Gastroesophageal sphincter (tissue), 4 donors: Measurements from ENCODE around the gene EIF1B. TPM values are rescaled to one million over a fixed set of nuclear protein-coding genes. Genes with fewer than 3 reads are reported as not detected.

ENCODE experiments used
- ATAC-seq: fragments of 150-250 bp; one replicate; pipeline ENCODE4 v1.9.1; 2016; ENCODE audit warnings: mild to moderate bottlenecking, moderate library complexity
- H3K27ac ChIP-seq, 4 donors: fragments of 200-600 bp; sonication (generic) in 3 of 4; 1 replicate in 3 of 4; 2 replicates in 1 of 4; pipeline ENCODE4 v1.5.1; 2016 to 2019
- H3K27me3 ChIP-seq: fragments of 200-600 bp; sonication (generic); one replicate; pipeline ENCODE4 v1.5.1; 2019
- H3K36me3 ChIP-seq, 2 donors: fragments of 200-600 bp; sonication (generic); one replicate each; pipeline ENCODE4 v1.5.1; 2019; ENCODE audit warnings: control low read depth in 1 of 2
- H3K4me1 ChIP-seq, 3 donors: fragments of 200-600 bp; sonication (generic); 1 replicate in 2 of 3; 2 replicates in 1 of 3; pipeline ENCODE4 v1.5.1; 2016 to 2019; ENCODE audit warnings: control low read depth in 2 of 3
- H3K4me3 ChIP-seq, 2 donors: fragments of 200-600 bp; sonication (generic); one replicate each; pipeline ENCODE4 v1.5.1; 2019; ENCODE audit warnings: mild to moderate bottlenecking in 1 of 2, moderate library complexity in 1 of 2
- H3K9me3 ChIP-seq, 3 donors: fragments of 200-600 bp; sonication (generic); one replicate each; pipeline ENCODE4 v1.5.1; 2017 to 2019; ENCODE audit warnings: control low read depth in 2 of 3
- EP300 ChIP-seq: sonication (generic); formaldehyde crosslinking; IDR thresholded peaks from one replicate; pipeline ENCODE4 v1.6.1; 2017; ENCODE audit warnings: antibody characterized with exemption, mild to moderate bottlenecking
- POLR2A ChIP-seq, 2 donors: fragments of 450-650 bp; IDR thresholded peaks; one replicate each; pipeline ENCODE4 v1.6.1; 2017; ENCODE audit warnings: antibody characterized with exemption in 2 of 2, mild to moderate bottlenecking in 2 of 2, moderate library complexity in 1 of 2
- POLR2AphosphoS5 ChIP-seq: sonication (generic); formaldehyde crosslinking; IDR thresholded peaks from one replicate; pipeline ENCODE4 v1.6.1; 2017; ENCODE audit warnings: antibody characterized with exemption
- WGBS, 2 donors: methylation state at CpG; one replicate each; pipeline ENCODE4 v1.1.5; 2018; ENCODE audit warnings: low coverage in 1 of 2; 5-methylcytosine and 5-hydroxymethylcytosine counted together
- total RNA-seq, 4 donors: library from RNA; depleted of rRNA; stranded (reverse); fragments of >200 nt; gene quantifications; one replicate each; pipeline ENCODE4 v1.1.0, GENCODE V29; 2016
- TF ChIP-seq, protein P1 (sequence below), 4 experiments: fragments of 200-600 bp in 2 of 4; fragments of 450-650 bp in 2 of 4; sonication (generic) in 1 of 4; IDR thresholded peaks; one replicate each; pipeline ENCODE4 v1.5.1; 2017 to 2019; ENCODE audit warnings: antibody characterized with exemption in 4 of 4, mild to moderate bottlenecking in 2 of 4, moderate library complexity in 2 of 4

The EIF1B gene
- total RNA-seq, 4 donors from 2014 or later = 26.8 to 49.2 (median 38.0) TPM

DNA sequence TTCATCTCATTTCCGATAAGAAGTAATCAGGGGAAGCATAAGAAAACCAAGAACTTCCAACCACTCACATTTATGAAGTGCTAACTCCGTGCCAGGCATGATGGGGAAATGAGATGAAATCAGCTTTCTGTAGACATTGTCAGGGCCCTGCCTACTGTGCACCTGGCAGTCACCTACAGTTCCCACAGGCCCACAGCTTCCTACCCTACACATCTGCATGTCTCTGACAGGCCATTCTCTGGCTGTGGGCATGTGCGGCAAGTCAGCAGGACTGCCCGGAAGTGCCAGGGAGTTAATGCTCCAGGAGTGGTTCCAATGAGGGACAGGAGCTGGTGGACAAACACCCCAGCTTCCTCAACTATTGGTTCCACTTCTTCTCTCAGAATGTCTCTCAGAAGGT is 24.3 kb downstream of the EIF1B start:
- TF ChIP-seq, protein P1, sequence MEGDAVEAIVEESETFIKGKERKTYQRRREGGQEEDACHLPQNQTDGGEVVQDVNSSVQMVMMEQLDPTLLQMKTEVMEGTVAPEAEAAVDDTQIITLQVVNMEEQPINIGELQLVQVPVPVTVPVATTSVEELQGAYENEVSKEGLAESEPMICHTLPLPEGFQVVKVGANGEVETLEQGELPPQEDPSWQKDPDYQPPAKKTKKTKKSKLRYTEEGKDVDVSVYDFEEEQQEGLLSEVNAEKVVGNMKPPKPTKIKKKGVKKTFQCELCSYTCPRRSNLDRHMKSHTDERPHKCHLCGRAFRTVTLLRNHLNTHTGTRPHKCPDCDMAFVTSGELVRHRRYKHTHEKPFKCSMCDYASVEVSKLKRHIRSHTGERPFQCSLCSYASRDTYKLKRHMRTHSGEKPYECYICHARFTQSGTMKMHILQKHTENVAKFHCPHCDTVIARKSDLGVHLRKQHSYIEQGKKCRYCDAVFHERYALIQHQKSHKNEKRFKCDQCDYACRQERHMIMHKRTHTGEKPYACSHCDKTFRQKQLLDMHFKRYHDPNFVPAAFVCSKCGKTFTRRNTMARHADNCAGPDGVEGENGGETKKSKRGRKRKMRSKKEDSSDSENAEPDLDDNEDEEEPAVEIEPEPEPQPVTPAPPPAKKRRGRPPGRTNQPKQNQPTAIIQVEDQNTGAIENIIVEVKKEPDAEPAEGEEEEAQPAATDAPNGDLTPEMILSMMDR (IDR thresholded peaks at IDR 0.05) = no peak
- no peak for TF ChIP-seq POLR2AphosphoS5
- H3K4me3 ChIP-seq = no peak overlapping the region
- no peaks in the 10 kb centered on the region for H3K36me3 ChIP-seq
- H3K27ac ChIP-seq = no peak overlapping the region
- no peak for ATAC-seq
- no peaks in the 10 kb centered on the region for H3K27me3 ChIP-seq
- H3K4me1 ChIP-seq = no peaks in the 10 kb centered on the region
- no peaks in the 10 kb centered on the region for H3K9me3 ChIP-seq
- WGBS, 2 donors = 83 to 86% methylated on average over 1 to 4 of the region's 4 CpGs

DNA sequence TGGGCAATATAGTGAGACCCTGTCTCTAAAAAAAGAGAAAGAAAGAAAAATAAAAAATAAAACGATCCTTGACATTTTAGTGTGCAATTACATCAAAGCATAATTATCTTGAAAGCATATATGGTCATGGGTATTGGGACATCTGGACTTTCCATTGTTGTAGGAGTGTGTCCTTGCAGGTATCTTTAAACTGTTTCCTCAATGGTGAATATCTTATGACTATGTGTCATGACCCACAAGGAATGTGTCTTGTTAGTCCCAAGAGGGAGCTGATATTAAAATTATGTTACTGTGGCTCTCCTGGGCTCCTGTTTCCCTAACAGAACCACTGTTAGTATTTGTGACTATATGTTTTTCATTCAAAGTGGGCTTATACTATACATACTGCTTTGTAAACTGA is 26.6 kb downstream of the EIF1B start:
- 58 to 82% methylated on average over 1 of the region's 1 CpG for WGBS, 2 donors
- Histone ChIP-seq H3K4me1 (no peaks in the 10 kb centered on the region), H3K27ac (no peak overlapping the region), H3K27me3 (no peaks in the 10 kb centered on the region), H3K9me3 (no peaks in the 10 kb centered on the region), H3K36me3 (no peaks in the 10 kb centered on the region), H3K4me3 (no peak overlapping the region)
- ATAC-seq = no peak
- TF ChIP-seq, protein P1 (IDR thresholded peaks at IDR 0.05) = no peak
- no peak for TF ChIP-seq EP300
- TF ChIP-seq POLR2A (IDR thresholded peaks at IDR 0.05) = no peak
- no peak for TF ChIP-seq POLR2AphosphoS5

DNA sequence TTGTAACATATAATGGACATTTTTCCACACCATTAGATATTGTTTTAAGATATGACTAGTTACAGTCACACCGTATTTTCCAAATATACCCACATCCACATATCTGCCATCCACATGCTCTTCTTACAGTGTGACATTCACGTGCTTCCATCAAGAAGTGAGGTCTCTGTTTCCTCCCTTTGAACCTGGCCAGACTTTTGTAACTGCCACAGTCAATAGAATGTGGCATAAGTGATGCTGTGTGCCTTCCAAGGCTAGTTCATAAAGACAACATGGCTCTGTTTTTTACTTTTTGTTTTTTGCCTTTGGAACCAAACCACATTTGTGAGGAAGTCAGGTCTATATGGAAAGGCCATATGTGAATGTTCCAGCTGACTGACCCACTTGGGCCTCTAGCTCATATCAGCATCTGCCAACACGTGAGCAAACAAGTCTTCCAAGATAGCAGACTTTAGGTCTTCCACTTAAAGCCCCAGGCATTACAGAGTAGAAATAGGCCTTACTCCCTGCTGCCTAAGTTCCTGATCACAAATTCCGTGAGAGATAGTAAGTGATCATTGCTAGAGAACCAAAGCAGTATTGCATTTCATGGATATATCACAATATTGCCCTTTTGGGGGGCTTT is 27.1 kb downstream of the EIF1B start:
- no peaks in the 10 kb centered on the region for H3K9me3 ChIP-seq
- no peak overlapping the region for H3K4me3 ChIP-seq
- H3K4me1 ChIP-seq = no peaks in the 10 kb centered on the region
- no peak overlapping the region for H3K27ac ChIP-seq
- WGBS, 2 donors = 64 to 76% methylated on average over 4 of the region's 4 CpGs
- no peaks in the 10 kb centered on the region for H3K36me3 ChIP-seq
- TF ChIP-seq POLR2A (IDR thresholded peaks at IDR 0.05) (no peak), POLR2AphosphoS5 (no peak), EP300 (no peak)
- TF ChIP-seq, protein P1 (IDR thresholded peaks at IDR 0.05) = no peak
- H3K27me3 ChIP-seq = no peaks in the 10 kb centered on the region
- ATAC-seq = no peak

DNA sequence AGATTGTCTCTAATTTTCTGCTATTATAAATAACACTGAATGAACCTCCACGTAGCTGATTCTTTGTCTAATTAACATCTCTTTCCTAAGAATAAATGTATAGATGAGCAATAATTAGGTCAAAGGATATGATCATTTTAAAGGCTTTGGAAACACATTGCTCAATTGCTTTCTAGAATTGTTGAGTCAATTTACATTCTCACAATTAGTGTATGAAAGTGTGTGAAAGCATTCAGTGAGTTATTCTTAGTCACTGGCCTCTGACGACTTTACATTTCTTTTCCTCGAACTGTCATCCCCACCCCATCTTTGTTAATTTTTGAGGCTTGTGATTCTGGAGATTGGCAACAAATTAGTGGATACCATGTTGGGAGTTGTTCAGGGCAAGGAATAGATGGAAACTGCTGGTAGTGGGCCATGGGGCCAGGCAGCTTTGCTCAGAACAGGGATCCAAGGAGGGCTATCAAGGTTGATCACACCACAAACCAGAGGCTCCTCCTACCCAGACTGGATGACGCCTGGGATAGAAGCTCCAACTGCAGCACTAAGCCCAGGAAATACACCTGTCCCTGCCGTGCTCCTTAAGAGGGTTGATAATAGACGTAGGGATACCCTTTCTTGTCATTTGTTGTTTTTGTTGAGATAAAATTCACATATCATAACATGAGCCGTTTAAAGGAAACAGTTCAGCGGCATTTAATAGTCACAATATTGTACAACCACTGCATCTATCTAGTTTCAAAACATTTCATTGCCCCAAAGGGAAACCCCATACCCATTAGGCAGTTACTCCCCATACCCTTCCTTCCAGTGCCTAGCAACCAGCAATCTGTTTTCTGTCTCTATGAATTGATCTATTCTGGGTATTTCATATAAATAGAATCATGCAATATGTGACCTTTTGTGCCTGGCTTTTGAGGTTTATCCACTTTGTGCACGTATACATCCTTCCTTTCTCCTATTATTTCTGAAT is 27.9 kb downstream of the EIF1B start:
- no peak for ATAC-seq
- H3K4me1 ChIP-seq = no peaks in the 10 kb centered on the region
- H3K9me3 ChIP-seq = no peaks in the 10 kb centered on the region
- H3K36me3 ChIP-seq = no peaks in the 10 kb centered on the region
- H3K27me3 ChIP-seq = no peaks in the 10 kb centered on the region
- WGBS, 2 donors = 70 to 85% methylated on average over 9 of the region's 9 CpGs
- TF ChIP-seq, protein P1 (IDR thresholded peaks at IDR 0.05) = no peak
- TF ChIP-seq POLR2A (IDR thresholded peaks at IDR 0.05) (no peak), POLR2AphosphoS5 (no peak), EP300 (no peak)
- no peak overlapping the region for H3K4me3 ChIP-seq
- H3K27ac ChIP-seq = no peak overlapping the region

DNA sequence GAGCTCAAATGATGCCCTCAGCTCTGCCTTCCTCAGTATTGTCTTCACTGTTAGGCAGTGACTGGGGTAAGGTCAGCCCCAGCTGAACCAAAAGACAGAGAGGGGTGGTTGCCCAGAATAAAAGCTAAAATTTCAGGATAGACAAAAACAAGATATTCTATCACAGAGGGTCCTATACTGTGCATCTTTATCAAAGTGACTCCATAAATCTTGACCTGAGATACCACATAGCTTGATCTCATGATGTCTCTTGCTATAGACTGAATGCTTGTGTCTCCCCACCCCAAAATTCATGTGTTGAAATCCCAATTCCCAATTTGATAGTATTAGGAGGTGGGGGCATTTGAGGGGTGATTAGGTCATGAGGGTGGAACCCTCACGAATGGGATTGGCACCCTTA is 30.4 kb downstream of the EIF1B start:
- Histone ChIP-seq H3K27ac (no peak overlapping the region), H3K9me3 (no peaks in the 10 kb centered on the region), H3K27me3 (no peaks in the 10 kb centered on the region), H3K4me1 (no peaks in the 10 kb centered on the region), H3K36me3 (no peaks in the 10 kb centered on the region), H3K4me3 (no peak overlapping the region)
- 33% methylated on average over 1 of the region's 1 CpG; no CpG with 5 or more reads in 1 of the 2 donors for WGBS, 2 donors
- no peak for ATAC-seq
- TF ChIP-seq POLR2A (IDR thresholded peaks at IDR 0.05) (no peak), POLR2AphosphoS5 (no peak), EP300 (no peak)
- TF ChIP-seq, protein P1 (IDR thresholded peaks at IDR 0.05) = no peak
